Heart right ventricle (tissue), 16 donors: ENCODE data around the gene KLF11. TPM values are rescaled to one million over a fixed set of nuclear protein-coding genes. Genes with fewer than 3 reads are reported as not detected.
A peak's percentile ranks its signal among the peaks of the same experiment; 100 is the strongest.

Source experiments
- ATAC-seq, 8 donors: fragments of 200-7000 bp; cut with Tn5 transposase; one replicate each; pipeline ENCODE4 v1.9.1; 2020; ENCODE audit warnings: mild to moderate bottlenecking in 8 of 8, moderate library complexity in 8 of 8, moderate number of reproducible peaks in 1 of 8
- DNase-seq, 2 donors: peaks; one replicate each; pipeline ENCODE4 v3.0.0-alpha.2; 2020
- H3K27ac ChIP-seq, 10 donors: fragments of 200-600 bp; sonication (generic) in 2 of 10; one replicate each; pipeline versions ENCODE4 v1.5.0 to v1.8.0; 2020 to 2022; ENCODE audit warnings: mild to moderate bottlenecking in 3 of 10
- H3K27me3 ChIP-seq, 7 donors: fragments of 200-600 bp; one replicate each; pipeline ENCODE4 v1.8.0; 2021 to 2022; ENCODE audit warnings: mild to moderate bottlenecking in 2 of 7
- H3K36me3 ChIP-seq, 9 donors: fragments of 200-600 bp; sonication (generic) in 1 of 9; one replicate each; pipeline versions ENCODE4 v1.5.0 to v1.8.0; 2020 to 2022; ENCODE audit warnings: mild to moderate bottlenecking in 2 of 9
- H3K4me1 ChIP-seq, 9 donors: fragments of 200-600 bp; sonication (generic) in 1 of 9; one replicate each; pipeline versions ENCODE4 v1.5.0 to v1.8.0; 2020 to 2022; ENCODE audit warnings: mild to moderate bottlenecking in 4 of 9
- H3K4me3 ChIP-seq, 10 donors: fragments of 200-600 bp; sonication (generic) in 2 of 10; one replicate each; pipeline versions ENCODE4 v1.5.0 to v1.8.0; 2020 to 2022; ENCODE audit warnings: mild to moderate bottlenecking in 7 of 10, moderate library complexity in 2 of 10
- H3K9me3 ChIP-seq, 11 donors: fragments of 200-600 bp in 10 of 11; sonication (generic) in 2 of 11; one replicate each; pipeline versions ENCODE4 v1.5.0 to v1.8.0; 2013 to 2022; ENCODE audit warnings: mild to moderate bottlenecking in 2 of 11, control low read depth in 1 of 11, moderate library complexity in 1 of 11
- CTCF ChIP-seq, 9 donors: fragments of 200-600 bp; sonication (generic) in 2 of 9; IDR thresholded peaks; one replicate each; pipeline versions ENCODE4 v1.5.0 to v1.8.0; 2021 to 2022; ENCODE audit warnings: antibody characterized with exemption in 9 of 9, mild to moderate bottlenecking in 5 of 9, moderate library complexity in 1 of 9
- WGBS, 2 donors: extraction: QIAGEN DNeasy Blood & Tissue Kit; methylation state at CpG; one replicate each; pipeline ENCODE4 v1.1.7; 2013; ENCODE audit warnings: inconsistent platforms in 1 of 2; 5-methylcytosine and 5-hydroxymethylcytosine counted together
- intact Hi-C, 10 donors: fragments of 100-400 bp; cut with DNase I; formaldehyde crosslinking; loops; one replicate each; pipeline versions ENCODE4 v1.11.1 to v1.14.2; 2022
- long read RNA-seq, 3 donors: library from polyadenylated mRNA; unstranded; transcript quantifications; one replicate each; pipeline ENCODE4 v2.0.0, GENCODE V29; 2020 to 2021
- polyA plus RNA-seq, 2 donors: library from polyadenylated mRNA; stranded (reverse); fragments of 200-250 nt; gene quantifications; one replicate each; pipeline ENCODE4 v1.2.3, GENCODE V29; 2013
- total RNA-seq, 10 donors: library from RNA; stranded (reverse); fragmentation: NEBNext Ultra II Directional in 3 of 10; extraction: Animal tissue kit (Norgen Biotek cat#: 25700) in 3 of 10; gene quantifications; one replicate each; pipeline versions ENCODE4 v1.2.1 to v1.2.4, GENCODE V29; 2021 to 2023
- donor health status: Arrhythmogenic right ventricular cardiomyopathy.
- donor health status: ischemic (EF 13 %, LVEDD 7.1; RV severe dilation, severe dysfunction).
- donor health status: healthy with polysubstance abuse.
- donor health status: DM: no; HTN: yes; CAD: no.
- donor health status: DM: no; HTN: no; CAD: no.
- donor health status: ischemic (EF 25% LVEDD 6.9; RV normal size, moderate dysfunction).
- donor health status: ischemic (EF 25% LVEDD 5.7; RV mildly dilated, moderate dysfunction).
- donor health status: healthy.
- donor health status: DM: yes; HTN: yes; CAD: no.
- donor health status: Ischemic cardiomyopathy.
- donor health status: ischemic (EF 35%, LVEDD 5.7; RV mildly dilated, moderate dysfunction).
- donor health status: nonischemic (EF 11% LVEDD 7.7; RV severe dilation, severe dysfunction).
- donor health status: DM: yes; HTN: yes; CAD: no.
- donor health status: PGD.
- donor health status: ischemic (EF 29% LVEDD 5.4; RV normal size, mild dysfunction).
- donor health status: nonischemic (EF 23%, LVEDD 6.1; RV moderate dilation, normal function).

Gene KLF11
- total RNA-seq (10 to 100 TPM; 13.3 to 33.7 (median 20.0) TPM), polyA plus RNA-seq (1 to 10 TPM; 6.1 to 7.2 TPM)
- long read RNA-seq, donor 1, full-length matches to known transcripts = 11 of 29 reads
- long read RNA-seq, donor 1, partial matches to known transcripts = 15 of 29 reads
- long read RNA-seq, donor 1, other reads (novel, unspliced or antisense) = 3 of 29 reads
- long read RNA-seq, donor 2, full-length matches to known transcripts = 13 of 46 reads
- long read RNA-seq, donor 2, partial matches to known transcripts = 31 of 46 reads
- long read RNA-seq, donor 2, other reads (novel, unspliced or antisense) = 2 of 46 reads
- long read RNA-seq, donor 3, full-length matches to known transcripts = 29 of 90 reads
- long read RNA-seq, donor 3, partial matches to known transcripts = 61 of 90 reads
- long read RNA-seq, donor 3, other reads (novel, unspliced or antisense) = 0 of 90 reads

GRCh38 chr2:10043256-10043905, at the start of gene KLF11:
TSS of gene KLF11 (plus strand) at chr2:10043550. CDS start at chr2:10043717, 167 bp downstream.
- peaks cover 8 to 83% (median 70%) of the 10 kb centered on the region in 9 donors for H3K4me1 ChIP-seq
- H3K36me3 ChIP-seq = peaks cover 0 to 26% (median 22%) of the 10 kb centered on the region in 9 donors
- no peaks in the 10 kb centered on the region for H3K9me3 ChIP-seq
- H3K4me3 ChIP-seq = peak within 1 kb of the TSS; percentile 51 to 89 (median 64)
- H3K27ac ChIP-seq = peak within 1 kb of the TSS; percentile 93 to 100 (median 98)
- peak; percentile 94 to 95 for DNase-seq
- 0 to 1% methylated on average over 23 to 103 of the region's 104 CpGs for WGBS, 2 donors
- intact Hi-C loops = loop anchor here in 1 of 10 donors (10.0 kb wide), 1 partner anchor 229 kb away; no protein-coding TSS in a partner anchor
- no peak for TF ChIP-seq CTCF (IDR thresholded peaks at IDR 0.05)
- H3K27me3 ChIP-seq = no peaks in the 10 kb centered on the region
- ATAC-seq = peak; percentile 67 to 83 (median 78)

- Histone ChIP-seq H3K27me3 (no peaks in the 10 kb centered on the region), H3K36me3 (no peaks in the 10 kb centered on the region), H3K9me3 (no peaks in the 10 kb centered on the region), H3K27ac (peak overlapping the region in 2 of 10 donors; percentile 12 to 39), H3K4me3 (no peak overlapping the region), H3K4me1 (peaks cover 0 to 73% (median 47%) of the 10 kb centered on the region in 9 donors)
- DNase-seq (no peak), ATAC-seq (no peak)
- intact Hi-C loops = no loop called here
- TF ChIP-seq CTCF (IDR thresholded peaks at IDR 0.05) = no peak
- 97 to 98% methylated on average over 11 of the region's 11 CpGs for WGBS, 2 donors
Observed at GRCh38 chr2:9994462-9994861, 48.9 kb upstream of the KLF11 start.

GRCh38 chr2:9995059-9995458, 48.3 kb upstream of the KLF11 start:
- intact Hi-C loops = no loop called here
- H3K27me3 ChIP-seq = no peaks in the 10 kb centered on the region
- H3K27ac ChIP-seq = peak overlapping the region in 2 of 10 donors; percentile 12 to 39
- H3K4me1 ChIP-seq = peaks cover 0 to 73% (median 47%) of the 10 kb centered on the region in 9 donors
- 68 to 78% methylated on average over 5 of the region's 5 CpGs for WGBS, 2 donors
- no peak for TF ChIP-seq CTCF (IDR thresholded peaks at IDR 0.05)
- H3K4me3 ChIP-seq = no peak overlapping the region
- no peaks in the 10 kb centered on the region for H3K36me3 ChIP-seq
- ATAC-seq (no peak), DNase-seq (no peak)
- no peaks in the 10 kb centered on the region for H3K9me3 ChIP-seq

GRCh38 chr2:9996321-9996720, 47.0 kb upstream of the KLF11 start:
- WGBS, 2 donors = 95% methylated on average over 7 of the region's 7 CpGs
- Histone ChIP-seq H3K27ac (peak overlapping the region in 4 of 10 donors; percentile 1 to 57 (median 32)), H3K4me3 (no peak overlapping the region), H3K9me3 (no peaks in the 10 kb centered on the region), H3K27me3 (no peaks in the 10 kb centered on the region), H3K4me1 (peaks cover 0 to 65% (median 41%) of the 10 kb centered on the region in 9 donors), H3K36me3 (no peaks in the 10 kb centered on the region)
- ATAC-seq = no peak
- TF ChIP-seq CTCF (IDR thresholded peaks at IDR 0.05) = no peak
- intact Hi-C loops = no loop called here
- DNase-seq = no peak
